EH (cell line): ENCODE measurements around the gene CLEC18A.
A peak's percentile ranks its signal among the peaks of the same experiment; 100 is the strongest.
"Not testable (repeated sequence)": the region's sequence is repeated elsewhere in the genome, so short reads cannot be mapped to it uniquely, and the experiment has no call there.

ENCODE experiments used
- DNase-seq: peaks from one replicate; pipeline ENCODE4 v3.0.0-alpha.2; 2015; ENCODE audit warnings: low read depth

Gene CLEC18A

GRCh38 chr16:69951017-69951671 is at the start of gene CLEC18A:
TSS of gene CLEC18A (plus strand) at chr16:69951334. CDS start at chr16:69951367, 33 bp downstream.
- not testable (repeated sequence) for DNase-seq

GRCh38 chr16:69903865-69904415 is 47.2 kb upstream of the CLEC18A start:
- no peak for DNase-seq

GRCh38 chr16:69904495-69905170 is 46.5 kb upstream of the CLEC18A start:
- DNase-seq, result no peak

GRCh38 chr16:69905171-69905555 is 46.0 kb upstream of the CLEC18A start:
- no peak for DNase-seq

- DNase-seq, result peak; percentile 88
These were observed 44.2 kb upstream of the CLEC18A start for GRCh38 chr16:69906838-69907401.

- DNase-seq, result no peak
These were observed 42.1 kb upstream of the CLEC18A start for GRCh38 chr16:69909043-69909442.

- DNase-seq, result no peak
These were observed 41.4 kb upstream of the CLEC18A start for GRCh38 chr16:69909760-69910159.

GRCh38 chr16:69910964-69911363 is 40.2 kb upstream of the CLEC18A start:
- DNase-seq, result no peak

- DNase-seq, result no peak
These were observed 34.7 kb upstream of the CLEC18A start for GRCh38 chr16:69916462-69916861.

- DNase-seq, result no peak
These were observed 33.8 kb upstream of the CLEC18A start for GRCh38 chr16:69917311-69917710.

GRCh38 chr16:69917739-69918138 is 33.4 kb upstream of the CLEC18A start:
- peak; percentile 97 for DNase-seq

GRCh38 chr16:69918241-69918640 is 32.9 kb upstream of the CLEC18A start:
- no peak for DNase-seq

GRCh38 chr16:69921127-69921526 is 30.0 kb upstream of the CLEC18A start:
- peak; percentile 39 for DNase-seq

GRCh38 chr16:69922200-69922599 is 28.9 kb upstream of the CLEC18A start:
- DNase-seq, result no peak

- no peak for DNase-seq
These were observed 26.9 kb upstream of the CLEC18A start for GRCh38 chr16:69924041-69924775.

- peak; percentile 91 for DNase-seq
These were observed 26.4 kb upstream of the CLEC18A start for GRCh38 chr16:69924777-69925191.

- DNase-seq, result no peak
These were observed 25.8 kb upstream of the CLEC18A start for GRCh38 chr16:69925311-69925710.

- no peak for DNase-seq
These were observed 24.9 kb upstream of the CLEC18A start for GRCh38 chr16:69926241-69926640.

- peak; percentile 60 for DNase-seq
These were observed 23.9 kb upstream of the CLEC18A start for GRCh38 chr16:69927056-69927757.

GRCh38 chr16:69928856-69929400 is 22.2 kb upstream of the CLEC18A start:
- no peak for DNase-seq

- DNase-seq, result no peak
These were observed 21.7 kb upstream of the CLEC18A start for GRCh38 chr16:69929480-69929879.
